COR-L47 (cell line): Measurements from ENCODE around the gene PTGS1.
"Not testable (repeated sequence)": the region's sequence is repeated elsewhere in the genome, so short reads cannot be mapped to it uniquely, and the experiment has no call there.

Source experiments
- DNase-seq: peaks from one replicate; lab custom pipeline; 2025; lab: John Stamatoyannopoulos, UW

PTGS1 gene

DNA sequence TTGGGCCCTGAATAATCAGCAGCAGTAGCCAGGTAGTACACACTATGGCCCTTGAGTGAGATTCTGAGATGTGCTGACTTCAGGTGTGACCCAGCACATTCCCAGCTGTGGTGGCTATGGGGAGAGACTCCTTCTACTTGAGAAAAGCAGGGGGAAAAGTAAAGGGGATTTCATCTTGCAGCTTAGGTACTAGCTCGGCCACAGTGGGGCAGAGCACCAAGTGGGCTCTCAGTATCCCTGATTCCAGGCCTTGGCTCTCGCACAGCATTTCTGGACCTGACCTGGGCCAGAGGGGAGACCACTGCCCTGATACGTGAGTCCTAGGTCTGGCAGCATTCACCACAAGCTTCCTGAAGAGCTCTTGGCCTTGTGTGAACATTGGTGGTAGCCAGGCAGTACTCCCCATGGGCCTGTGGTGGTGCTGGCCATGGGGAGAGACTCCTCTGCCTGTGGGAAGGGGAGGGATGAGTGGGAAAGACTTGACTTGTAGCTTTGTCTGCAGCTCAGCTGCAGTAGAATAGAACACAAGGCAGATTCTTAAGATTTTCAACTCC, 27.6 kb downstream of the PTGS1 start:
- no peak for DNase-seq

DNA sequence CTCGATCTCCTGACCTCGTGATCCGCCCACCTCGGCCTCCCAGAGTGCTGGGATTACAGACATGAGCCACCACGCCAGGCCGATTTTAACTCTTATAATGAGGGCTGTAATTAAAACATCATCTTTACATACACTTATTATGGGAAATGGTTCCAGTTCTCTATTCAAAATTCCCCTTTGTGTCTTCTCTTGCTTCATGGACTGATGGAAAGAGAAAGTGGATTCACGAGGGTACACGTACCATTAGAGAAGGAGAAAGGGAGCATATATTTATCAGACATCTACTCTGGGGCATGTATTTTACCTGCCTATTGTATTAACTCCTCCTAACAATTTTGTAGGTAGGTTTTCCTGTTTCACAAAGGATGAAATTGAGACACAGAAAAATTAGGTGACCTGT, 31.1 kb downstream of the PTGS1 start:
- no peak for DNase-seq

DNA sequence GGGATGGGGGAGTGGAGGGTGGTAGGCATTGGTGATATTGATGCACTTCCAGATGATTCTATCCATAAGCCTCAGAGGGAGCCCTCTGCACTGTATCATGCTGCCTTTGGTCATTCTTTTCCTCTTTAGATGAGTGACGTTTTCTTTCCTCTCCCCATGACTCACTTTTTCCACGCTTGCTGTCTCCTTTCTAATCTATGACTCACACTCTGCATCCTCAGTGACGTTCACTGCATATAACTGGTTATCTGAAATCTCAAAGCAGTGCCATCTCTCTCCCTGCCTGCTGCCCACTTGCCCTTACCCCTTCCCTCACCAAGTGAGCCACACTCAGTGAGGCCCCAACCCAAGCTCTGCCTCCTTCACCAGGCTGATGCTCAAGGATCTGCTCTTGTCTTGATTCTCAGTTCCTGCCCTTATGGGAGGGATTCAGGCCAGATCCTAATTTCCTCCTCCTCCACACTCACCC, 31.6 kb downstream of the PTGS1 start:
- no peak for DNase-seq

DNA sequence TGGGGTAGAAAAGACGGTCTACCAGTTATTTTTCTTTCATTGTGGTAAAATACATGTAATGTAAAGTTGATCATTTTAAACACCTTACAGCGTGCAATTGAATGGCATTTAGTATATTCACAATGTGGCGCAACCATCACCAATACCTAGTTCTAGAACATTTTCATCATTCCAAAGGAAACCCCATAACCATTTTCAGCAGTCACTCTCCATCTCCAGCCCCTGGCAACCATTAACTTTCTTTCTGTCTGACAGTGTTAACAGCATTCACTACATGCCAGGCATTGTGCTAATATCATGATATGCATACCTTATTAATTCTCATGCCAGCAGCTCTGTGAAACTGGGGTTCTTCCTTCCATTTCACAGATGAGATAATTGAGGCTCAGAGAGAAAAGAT, 32.0 kb downstream of the PTGS1 start:
- DNase-seq, result no peak

DNA sequence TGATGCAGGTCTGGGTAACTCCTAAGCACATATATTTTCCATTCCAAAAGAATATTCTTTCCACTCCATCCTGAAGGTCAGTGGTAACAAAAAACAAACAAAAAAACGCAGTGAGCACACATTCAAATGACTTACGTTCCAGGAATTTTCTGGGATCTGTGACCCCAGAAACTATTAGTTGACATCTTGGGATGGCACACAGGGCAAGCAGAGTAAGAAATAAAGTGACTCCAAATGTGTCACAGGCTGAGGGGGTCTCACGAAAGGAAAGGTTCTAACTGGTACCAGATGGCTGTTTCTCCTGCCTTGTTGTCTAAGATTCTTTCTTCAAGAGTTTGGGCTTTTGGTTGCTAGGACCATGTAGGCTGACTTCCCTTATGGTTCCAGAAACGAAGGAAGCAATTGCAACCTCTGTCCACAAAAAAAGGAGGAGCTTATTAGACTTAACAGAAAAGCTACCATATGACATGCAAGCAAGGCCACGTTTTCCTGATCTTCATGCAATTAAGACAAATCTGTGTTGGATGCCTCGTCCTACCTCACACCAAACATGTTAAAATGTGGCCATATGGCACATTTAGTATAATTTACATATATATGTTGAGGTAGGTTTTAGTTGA, 32.7 kb downstream of the PTGS1 start:
- no peak for DNase-seq

DNA sequence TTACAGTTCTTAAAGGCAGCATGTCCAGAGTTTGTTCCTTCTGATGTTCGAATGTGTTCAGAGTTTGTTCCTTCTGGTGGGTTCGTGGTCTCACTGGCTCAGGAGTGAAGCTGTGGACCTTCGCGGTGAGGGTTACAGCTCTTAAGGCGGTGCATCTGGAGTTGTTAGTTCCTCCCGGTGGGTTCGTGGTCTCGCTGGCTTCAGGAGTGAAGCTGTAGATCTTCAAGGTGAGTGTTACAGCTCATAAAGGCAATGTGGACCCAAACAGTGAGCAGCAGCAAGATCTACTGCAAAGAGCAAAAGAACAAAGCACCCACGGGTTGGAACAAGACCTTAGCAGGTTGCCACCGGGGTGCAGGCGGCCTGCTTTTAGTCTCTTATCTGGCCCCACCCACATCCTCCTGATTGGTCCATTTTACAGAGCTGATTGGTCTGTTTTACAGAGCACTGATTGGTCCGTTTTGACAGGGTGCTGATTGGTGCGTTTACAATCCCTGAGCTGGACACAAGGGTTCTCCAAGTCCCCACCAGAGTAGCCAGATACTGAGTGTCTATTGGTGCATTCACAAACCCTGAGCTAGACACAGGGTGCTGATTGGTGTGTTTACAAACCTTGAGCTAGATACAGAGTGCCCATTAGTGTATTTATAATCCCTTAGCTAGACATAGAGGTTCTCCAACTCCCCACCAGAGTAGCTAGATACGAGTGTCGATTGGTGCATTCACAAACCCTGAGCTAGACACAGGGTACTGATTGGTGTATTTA, 34.7 kb downstream of the PTGS1 start:
- DNase-seq, result peak; percentile 15

DNA sequence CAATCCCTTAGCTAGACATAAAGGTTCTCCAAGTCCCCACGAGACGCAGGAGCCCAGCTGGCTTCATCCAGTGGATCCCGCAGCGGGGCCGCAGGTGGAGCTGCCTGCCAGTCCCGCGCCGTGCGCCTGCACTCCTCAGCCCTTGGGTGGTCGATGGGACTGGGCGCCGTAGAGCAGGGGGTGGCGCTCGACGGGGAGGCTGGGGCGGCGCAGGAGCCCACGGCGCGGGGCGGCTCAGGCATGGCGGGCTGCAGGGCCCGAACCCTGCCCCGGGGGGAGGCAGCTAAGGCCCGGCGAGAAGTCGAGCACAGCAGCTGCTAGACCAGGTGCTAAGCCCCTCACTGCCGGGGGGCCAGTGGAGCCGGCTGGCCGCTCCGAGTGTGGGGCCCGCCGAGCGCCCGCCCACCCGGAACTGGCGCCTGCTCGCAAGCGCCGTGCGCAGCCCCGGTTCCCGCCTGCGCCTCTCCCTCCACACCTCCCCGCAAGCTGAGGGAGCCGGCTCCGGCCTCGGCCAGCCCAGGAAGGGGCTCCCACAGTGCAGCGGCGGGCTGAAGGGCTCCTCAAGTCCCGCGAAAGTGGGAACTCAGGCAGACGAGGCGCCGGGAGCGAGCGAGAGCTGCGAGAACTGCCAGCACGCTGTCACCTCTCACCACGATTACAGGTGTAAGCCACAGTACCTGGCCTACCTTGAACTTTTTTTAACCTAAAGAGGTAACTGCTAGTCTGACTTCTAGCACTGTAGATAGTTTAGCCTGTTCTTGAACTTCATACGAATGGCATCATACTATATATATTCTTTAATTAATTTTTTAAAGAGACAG, 35.5 kb downstream of the PTGS1 start:
- peak; percentile 59 for DNase-seq

DNA sequence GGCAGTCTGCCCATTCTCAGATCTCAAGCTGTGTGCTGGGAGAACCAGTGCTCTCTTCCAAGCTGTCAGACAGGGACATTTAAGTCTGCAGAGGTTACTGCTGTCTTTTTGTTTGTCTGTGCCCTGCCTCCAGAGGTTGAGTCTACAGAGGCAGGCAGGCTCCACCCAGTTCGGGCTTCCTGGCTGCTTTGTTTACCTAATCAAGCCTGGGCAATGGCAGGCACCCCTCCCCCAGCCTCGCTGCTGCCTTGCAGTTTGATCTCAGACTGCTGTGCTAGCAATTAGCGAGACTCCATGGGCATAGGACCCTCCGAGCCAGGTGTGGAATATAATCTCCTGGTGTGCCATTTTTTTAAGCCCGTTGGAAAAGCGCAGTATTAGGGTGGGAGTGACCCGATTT, 43.3 kb downstream of the PTGS1 start:
- not testable (repeated sequence) for DNase-seq

DNA sequence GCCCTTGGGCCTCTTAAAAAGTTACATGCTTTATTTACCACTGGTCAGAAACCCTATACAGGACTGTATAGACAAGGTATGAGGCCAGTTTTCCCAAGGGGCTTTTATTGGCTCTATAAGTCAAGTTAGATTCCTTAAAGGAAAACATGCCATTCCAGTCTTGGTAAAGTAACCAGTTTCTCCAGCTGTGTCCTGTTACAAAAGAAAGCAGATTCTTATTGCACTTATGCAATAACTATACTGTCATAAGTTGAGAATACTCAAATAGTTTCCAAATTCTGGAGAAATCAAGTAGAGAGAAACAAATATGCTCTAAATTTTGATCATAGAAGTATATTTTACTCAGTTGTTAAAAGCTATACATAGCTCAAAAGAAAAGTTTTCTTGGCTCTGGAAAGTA, 47.2 kb downstream of the PTGS1 start:
- no peak for DNase-seq

DNA sequence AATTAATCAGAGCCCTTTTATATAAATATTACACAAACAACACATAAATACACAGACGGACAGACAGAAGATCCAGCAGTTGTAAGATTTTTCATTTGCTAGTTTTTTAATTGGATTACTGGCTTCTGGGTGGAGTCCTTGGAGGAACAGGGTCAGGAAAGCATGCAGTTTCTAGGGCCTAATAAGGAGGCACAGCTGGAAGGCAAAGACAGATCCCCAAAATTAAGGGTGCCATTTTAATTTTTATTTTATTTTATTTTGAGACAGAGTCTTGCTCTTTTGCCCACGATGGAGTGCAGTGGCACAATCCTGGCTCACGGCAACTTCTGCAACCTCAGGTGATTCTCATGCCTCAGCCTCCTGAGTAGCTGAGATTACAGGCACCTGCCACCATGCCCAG, 49.5 kb downstream of the PTGS1 start:
- no peak for DNase-seq

DNA sequence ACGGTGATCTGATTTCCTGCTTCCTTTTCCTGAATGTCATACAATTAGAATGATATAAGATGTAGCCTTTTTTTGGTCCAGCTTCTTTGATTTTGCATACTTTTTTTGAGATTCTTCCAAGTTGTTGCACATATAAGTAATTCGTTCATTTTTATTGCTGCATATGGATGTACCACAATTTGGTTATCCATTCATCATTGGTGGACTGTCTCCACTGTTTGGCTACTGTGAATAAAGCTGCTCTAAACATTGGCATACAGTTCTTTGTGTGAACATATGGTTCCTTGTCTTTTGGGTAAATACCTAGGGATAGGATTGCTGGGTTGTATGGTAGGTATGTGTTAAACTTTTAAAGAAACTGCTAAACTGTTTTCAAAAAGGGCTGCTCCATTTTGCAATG, 54.3 kb downstream of the PTGS1 start:
- DNase-seq, result no peak

DNA sequence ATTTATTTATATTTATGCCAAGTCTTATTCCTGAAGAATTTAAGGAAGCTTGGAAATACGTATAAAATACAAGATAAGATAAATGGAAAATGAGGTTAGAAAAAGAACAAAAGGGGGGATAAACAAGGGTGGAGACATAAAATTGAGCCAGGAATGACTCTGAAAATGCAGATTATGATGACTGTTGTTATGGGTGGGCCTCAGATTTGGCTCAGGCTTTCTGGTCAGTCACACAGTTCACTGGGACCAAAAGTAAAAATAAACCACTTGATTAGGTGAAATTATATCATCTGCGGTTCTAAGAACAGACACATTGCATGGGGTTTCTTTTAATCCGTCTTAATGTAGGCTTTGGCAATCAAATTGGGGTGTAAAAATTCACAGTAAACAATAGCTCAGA, 55.9 kb downstream of the PTGS1 start:
- no peak for DNase-seq

DNA sequence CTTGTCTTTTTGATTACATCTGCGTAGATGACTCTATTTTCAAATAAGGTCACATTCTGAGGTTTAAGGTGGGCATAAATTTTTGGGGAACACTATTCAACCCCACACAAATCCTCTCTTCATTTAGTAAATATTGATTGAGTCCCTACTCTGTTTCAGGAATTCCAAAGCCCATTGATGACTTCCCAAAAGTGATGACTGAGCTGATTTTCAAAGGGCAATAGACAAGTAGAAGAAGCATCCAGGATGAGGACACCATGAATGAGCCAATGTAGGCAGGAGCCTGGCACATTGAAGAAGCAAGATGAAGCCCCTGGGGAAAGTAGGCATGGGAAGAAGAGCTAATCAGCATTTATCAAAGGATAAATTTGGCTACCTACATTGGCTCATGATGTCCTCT, 71.7 kb downstream of the PTGS1 start:
- no peak for DNase-seq

DNA sequence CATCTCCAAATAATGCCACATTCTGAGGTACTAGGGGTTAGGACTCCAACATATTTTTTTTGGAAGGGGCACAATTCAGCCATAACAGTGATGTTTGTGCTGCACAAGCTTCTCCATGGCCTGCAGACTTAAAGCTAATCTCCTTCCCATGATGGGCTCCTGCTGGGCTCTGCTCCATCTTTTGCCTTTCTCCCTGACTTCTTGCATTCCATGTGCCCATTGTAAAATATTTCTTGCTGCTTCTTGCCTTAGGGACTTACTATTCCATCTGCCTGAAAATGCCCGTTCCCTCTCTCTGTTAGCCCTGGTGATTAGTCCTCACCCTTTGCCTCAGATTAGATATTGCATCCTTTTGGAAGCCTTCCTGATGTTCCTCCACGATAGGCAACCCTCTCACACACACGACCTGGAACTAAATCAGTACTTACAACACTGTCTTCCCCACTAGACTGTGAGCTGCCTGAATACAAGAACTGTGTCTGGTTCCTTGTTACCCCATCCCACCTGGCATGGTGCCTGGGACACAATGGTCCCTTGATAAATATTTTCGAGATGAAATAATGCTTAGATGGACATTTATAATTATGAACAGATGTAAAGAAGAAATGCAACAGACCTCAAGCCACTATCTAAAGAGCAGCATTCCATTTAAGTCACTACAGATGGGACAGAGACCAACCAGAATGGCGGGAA, 73.4 kb downstream of the PTGS1 start:
- no peak for DNase-seq
